GM23338 (cell line): ENCODE data around the gene HTR6.

Source experiments
- CTCF ChIP-seq, 2 experiments: fragments of 200-600 bp in 1 of 2; sonication (generic) in 1 of 2; conservative IDR thresholded peaks; 2 replicates each; pipeline versions ENCODE4 v1.5.1 to v1.6.1; 2016 to 2017; ENCODE audit warnings: antibody characterized with exemption in 2 of 2, low read depth in 2 of 2, mild to moderate bottlenecking in 2 of 2, moderate library complexity in 1 of 2
- POLR2AphosphoS5 ChIP-seq: IDR thresholded peaks from 2 replicates; pipeline ENCODE4 v1.6.1; 2016; ENCODE audit warnings: antibody characterized with exemption, low read depth

DNA sequence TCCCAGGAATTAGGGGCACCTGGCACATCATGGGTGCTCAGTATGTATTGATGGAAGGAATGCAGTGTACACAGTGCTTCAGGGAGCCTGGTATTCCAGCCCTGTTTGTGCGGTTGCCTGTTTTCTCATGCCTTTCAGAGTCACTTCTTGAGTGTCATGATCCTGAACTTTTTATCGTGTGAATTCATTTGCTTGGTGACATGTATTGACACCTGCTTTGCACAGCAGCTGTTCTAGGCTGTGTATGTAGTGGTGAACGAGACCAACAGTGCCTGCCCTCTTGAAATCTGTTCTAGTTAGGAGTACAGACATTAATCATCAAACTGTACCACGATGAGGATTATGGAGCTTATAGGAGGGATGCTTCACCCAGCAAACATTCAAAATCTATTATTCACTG is 6.1 kb downstream of the HTR6 start:
- TF ChIP-seq CTCF (conservative IDR thresholded peaks at IDR 0.05; ENCODE audit: low read depth in 2 of 2) (no peak), POLR2AphosphoS5 (no peak)
